B cell (primary cell): ENCODE results near the gene JAG1. TPM values are rescaled to one million over a fixed set of nuclear protein-coding genes. Genes with fewer than 3 reads are reported as not detected.

Experiments
- ATAC-seq: fragments of 200-7000 bp; cut with Tn5 transposase; one replicate; pipeline ENCODE4 v1.10.0; 2021; ENCODE audit warnings: low read depth, mild to moderate bottlenecking, moderate number of reproducible peaks, moderate library complexity
- CTCF ChIA-PET: fragments of 350-600 bp; sonication (Branson Sonifier 250); formaldehyde crosslinking; loops from one replicate; lab custom pipeline; 2021; ENCODE audit warnings: antibody characterized with exemption, inconsistent platforms; lab: Charles Lee
- POLR2A ChIA-PET: fragments of 350-600 bp; sonication (Branson Sonifier 250); formaldehyde crosslinking; loops from one replicate; lab custom pipeline; 2021; ENCODE audit warnings: antibody characterized with exemption; lab: Charles Lee
- DNase-seq: peaks from one replicate; pipeline ENCODE4 v3.0.0; 2013
- H2AFZ ChIP-seq: 2 replicates; pipeline ENCODE4 v1.6.1; 2012; ENCODE audit warnings: mild to moderate bottlenecking, low read depth, low read length; ENCODE audit not compliant: insufficient read depth, poor library complexity, severe bottlenecking
- H3K27ac ChIP-seq, 2 donors: 1 replicate in 1 of 2; 2 replicates in 1 of 2; pipeline ENCODE4 v1.5.1; 2012 to 2013; ENCODE audit warnings: low read length in 2 of 2, mild to moderate bottlenecking in 2 of 2, moderate library complexity in 1 of 2
- H3K27me3 ChIP-seq, 4 experiments: fragments of 200-600 bp in 1 of 4; sonication (generic) in 1 of 4; replicated peaks in 1 of 4; 1 replicate in 2 of 4; 2 replicates in 2 of 4; pipeline versions ENCODE4 v1.6.1 to v1.7.0; 2013 to 2016; ENCODE audit warnings: low read length in 3 of 4, mild to moderate bottlenecking in 2 of 4, mixed read lengths in 1 of 4, moderate library complexity in 1 of 4; ENCODE audit not compliant: insufficient read depth in 4 of 4, control insufficient read depth in 3 of 4; ENCODE audit errors: control extremely low read depth in 1 of 4
- H3K36me3 ChIP-seq, 2 experiments: replicated peaks in 1 of 2; 1 replicate in 1 of 2; 2 replicates in 1 of 2; pipeline versions ENCODE4 v1.6.1 to v1.7.1; 2013; ENCODE audit warnings: low read length in 1 of 2; ENCODE audit not compliant: insufficient read depth in 2 of 2, control insufficient read depth in 1 of 2; ENCODE audit errors: control extremely low read depth in 1 of 2, extremely low read depth in 1 of 2
- H3K4me1 ChIP-seq, 2 donors: fragments of 200-600 bp in 1 of 2; sonication (generic) in 1 of 2; 1 replicate in 1 of 2; 2 replicates in 1 of 2; pipeline versions ENCODE4 v1.5.1 to v1.6.1; 2013 to 2017; ENCODE audit warnings: low read length in 2 of 2; ENCODE audit not compliant: control insufficient read depth in 2 of 2, insufficient read depth in 2 of 2
- H3K4me2 ChIP-seq: replicated peaks from 2 replicates; pipeline ENCODE3; 2012; ENCODE audit warnings: mild to moderate bottlenecking, low read depth, low read length; ENCODE audit not compliant: poor library complexity, severe bottlenecking
- H3K4me3 ChIP-seq, 5 experiments: fragments of 200-600 bp in 1 of 5; sonication (generic) in 1 of 5; 1 replicate in 3 of 5; 2 replicates in 2 of 5; pipeline versions ENCODE4 v1.5.1 to v1.7.0; 2011 to 2016; ENCODE audit warnings: low read length in 4 of 5, mild to moderate bottlenecking in 4 of 5, low read depth in 2 of 5, control low read depth in 1 of 5, moderate library complexity in 1 of 5; ENCODE audit not compliant: insufficient read depth in 1 of 5; ENCODE audit errors: control extremely low read depth in 1 of 5, extremely low read depth in 1 of 5
- H3K79me2 ChIP-seq: fragments of 200-600 bp; sonication (generic); one replicate; pipeline ENCODE4 v1.6.0; 2016; ENCODE audit warnings: low read length; ENCODE audit not compliant: control insufficient read depth, insufficient read depth
- H3K9ac ChIP-seq: fragments of 200-600 bp; sonication (generic); 2 replicates; pipeline ENCODE4 v1.6.1; 2017; ENCODE audit warnings: mild to moderate bottlenecking, low read length, moderate library complexity
- H3K9me3 ChIP-seq, 3 donors: one replicate each; pipeline versions ENCODE4 v1.6.1 to v1.7.1; 2013; ENCODE audit warnings: low read length in 2 of 3; ENCODE audit not compliant: control insufficient read depth in 2 of 3, insufficient read depth in 1 of 3; ENCODE audit errors: control extremely low read depth in 1 of 3
- H4K20me1 ChIP-seq: 2 replicates; pipeline ENCODE4 v1.6.0; 2012; ENCODE audit warnings: mild to moderate bottlenecking, low read length; ENCODE audit not compliant: insufficient read depth, control insufficient read depth, poor library complexity, severe bottlenecking
- H3K27ac Mint-ChIP-seq: one replicate; pipeline ENCODE4 v1.8.0; 2021; ENCODE audit warnings: mixed read lengths
- H3K27me3 Mint-ChIP-seq: one replicate; pipeline ENCODE4 v1.8.0; 2021; ENCODE audit warnings: mixed read lengths
- H3K4me1 Mint-ChIP-seq: one replicate; pipeline ENCODE4 v1.8.0; 2021; ENCODE audit warnings: mixed read lengths
- H3K4me3 Mint-ChIP-seq: one replicate; pipeline ENCODE4 v1.8.0; 2021; ENCODE audit warnings: mixed read lengths
- H3K9me3 Mint-ChIP-seq: one replicate; pipeline ENCODE4 v1.8.0; 2022; ENCODE audit warnings: mixed read lengths; ENCODE audit not compliant: insufficient read depth
- EZH2 ChIP-seq: IDR thresholded peaks from 2 replicates; pipeline ENCODE4 v1.6.1; 2012; ENCODE audit warnings: borderline replicate concordance, low read depth, mild to moderate bottlenecking, moderate library complexity, low read length; ENCODE audit not compliant: insufficient read depth, poor library complexity, severe bottlenecking
- WGBS: methylation state at CpG from one replicate; pipeline ENCODE4 v1.1.5; 2013; ENCODE audit warnings: missing lambda C conversion rate; ENCODE audit not compliant: insufficient coverage; 5-methylcytosine and 5-hydroxymethylcytosine counted together
- intact Hi-C: fragments of 100-400 bp; cut with micrococcal nuclease; formaldehyde crosslinking; loops from one replicate; pipeline ENCODE4 v1.10.0; 2022
- polyA plus RNA-seq: library from polyadenylated mRNA; depleted of rRNA; stranded (reverse); fragments of >200 nt; gene quantifications from 2 replicates; pipeline ENCODE4 v1.2.3, GENCODE V29; 2012
- total RNA-seq, 2 donors: library from RNA; stranded (reverse); fragments of 120-200 nt in 1 of 2; gene quantifications; 1 replicate in 1 of 2; 2 replicates in 1 of 2; pipeline versions ENCODE4 v1.2.3 to v1.2.4, GENCODE V29; 2013 to 2022
- TF ChIP-seq, protein P1 (sequence below): fragments of 200-600 bp; IDR thresholded peaks from one replicate; pipeline ENCODE4 v1.8.0; 2022; ENCODE audit warnings: antibody characterized with exemption, mild to moderate bottlenecking

JAG1 gene
- total and polyA plus RNA-seq, 2 donors (not counting 1 experiment from before 2014, with no cell fraction given), result not detected

DNA sequence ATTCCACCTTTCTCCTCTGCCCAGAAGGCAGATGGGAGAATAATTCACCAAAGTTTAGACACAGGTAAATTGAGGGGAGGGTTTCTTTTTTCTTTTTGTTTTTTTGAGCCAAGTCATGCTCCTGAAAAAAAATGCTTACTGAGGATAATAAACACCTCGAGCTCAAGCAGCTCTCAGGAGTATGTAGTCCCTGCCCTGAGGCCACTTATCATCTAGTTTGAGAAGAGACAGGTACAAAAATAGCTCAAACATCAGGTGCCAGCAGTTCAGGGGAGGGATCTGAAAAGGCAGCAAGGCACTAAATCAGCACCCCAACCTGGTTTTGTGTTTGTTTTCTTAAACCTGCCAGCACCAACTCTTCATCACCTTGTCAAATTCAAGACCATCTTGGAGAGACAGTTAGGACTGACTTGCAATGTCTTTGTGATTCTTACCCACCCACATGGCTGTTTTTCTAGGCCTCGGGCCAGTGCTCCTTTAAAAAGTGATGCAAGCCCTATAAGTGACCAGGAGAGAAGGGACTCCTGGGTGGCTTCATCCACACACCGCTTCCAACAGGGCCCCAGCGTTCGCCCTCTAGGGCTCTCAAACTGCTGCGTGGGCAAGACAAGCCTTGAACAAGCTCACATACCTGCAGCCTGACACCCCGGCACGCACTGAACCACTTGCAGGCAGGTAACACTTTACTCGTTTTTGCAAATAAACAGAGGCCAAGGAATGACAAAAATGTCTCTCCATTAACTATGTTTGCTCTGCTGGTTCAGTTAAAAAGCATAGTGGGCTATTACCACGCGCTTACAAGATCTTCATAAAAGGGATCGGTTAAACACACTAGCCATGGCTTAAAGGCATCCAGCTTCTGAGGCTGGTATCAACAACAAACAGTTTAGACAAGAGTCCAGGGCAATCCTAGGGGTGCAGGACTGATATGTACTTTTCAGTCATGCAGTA, 13.9 kb downstream of the JAG1 start:
- CTCF ChIA-PET, result no interaction called here
- no peaks in the 10 kb centered on the region for H3K79me2 ChIP-seq
- no peak overlapping the region for H3K4me3 ChIP-seq
- POLR2A ChIA-PET, result no interaction called here
- no peak overlapping the region for H2AFZ ChIP-seq
- Mint-ChIP-seq H3K4me1 (no peaks in the 10 kb centered on the region), H3K27ac (no peak overlapping the region), H3K9me3 (no peaks in the 10 kb centered on the region), H3K27me3 (peaks cover 60% of the 10 kb centered on the region), H3K4me3 (no peak overlapping the region)
- H3K9ac ChIP-seq, result no peak overlapping the region
- no peak overlapping the region for H3K4me2 ChIP-seq
- ATAC-seq (no peak), DNase-seq (no peak)
- 89% methylated on average over 8 of the region's 12 CpGs for WGBS
- no peaks in the 10 kb centered on the region for H4K20me1 ChIP-seq
- intact Hi-C loops, result no loop called here
- no peaks in the 10 kb centered on the region for H3K36me3 ChIP-seq
- H3K27ac ChIP-seq, result no peak overlapping the region
- H3K9me3 ChIP-seq, result peaks cover 0 to 4% (median 0%) of the 10 kb centered on the region in 3 donors
- peaks cover 0 to 17% (median 4%) of the 10 kb centered on the region in 4 experiments for H3K27me3 ChIP-seq
- no peaks in the 10 kb centered on the region for H3K4me1 ChIP-seq
- TF ChIP-seq EZH2, result no peak
- TF ChIP-seq, protein P1, sequence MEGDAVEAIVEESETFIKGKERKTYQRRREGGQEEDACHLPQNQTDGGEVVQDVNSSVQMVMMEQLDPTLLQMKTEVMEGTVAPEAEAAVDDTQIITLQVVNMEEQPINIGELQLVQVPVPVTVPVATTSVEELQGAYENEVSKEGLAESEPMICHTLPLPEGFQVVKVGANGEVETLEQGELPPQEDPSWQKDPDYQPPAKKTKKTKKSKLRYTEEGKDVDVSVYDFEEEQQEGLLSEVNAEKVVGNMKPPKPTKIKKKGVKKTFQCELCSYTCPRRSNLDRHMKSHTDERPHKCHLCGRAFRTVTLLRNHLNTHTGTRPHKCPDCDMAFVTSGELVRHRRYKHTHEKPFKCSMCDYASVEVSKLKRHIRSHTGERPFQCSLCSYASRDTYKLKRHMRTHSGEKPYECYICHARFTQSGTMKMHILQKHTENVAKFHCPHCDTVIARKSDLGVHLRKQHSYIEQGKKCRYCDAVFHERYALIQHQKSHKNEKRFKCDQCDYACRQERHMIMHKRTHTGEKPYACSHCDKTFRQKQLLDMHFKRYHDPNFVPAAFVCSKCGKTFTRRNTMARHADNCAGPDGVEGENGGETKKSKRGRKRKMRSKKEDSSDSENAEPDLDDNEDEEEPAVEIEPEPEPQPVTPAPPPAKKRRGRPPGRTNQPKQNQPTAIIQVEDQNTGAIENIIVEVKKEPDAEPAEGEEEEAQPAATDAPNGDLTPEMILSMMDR, result no peak
